Hematopoietic multipotent progenitor cell treated with erythropoietin and hydrocortisone succinate and interleukin-3 and kit ligand, for 8 days (in vitro differentiated cells): ENCODE data around the gene SLC27A1.
"Not testable (repeated sequence)": the region's sequence is repeated elsewhere in the genome, so short reads cannot be mapped to it uniquely, and the experiment has no call there.

ENCODE experiments used
- DNase-seq: peaks from one replicate; pipeline ENCODE4 v3.0.0-alpha.2; 2015

SLC27A1 gene

DNA sequence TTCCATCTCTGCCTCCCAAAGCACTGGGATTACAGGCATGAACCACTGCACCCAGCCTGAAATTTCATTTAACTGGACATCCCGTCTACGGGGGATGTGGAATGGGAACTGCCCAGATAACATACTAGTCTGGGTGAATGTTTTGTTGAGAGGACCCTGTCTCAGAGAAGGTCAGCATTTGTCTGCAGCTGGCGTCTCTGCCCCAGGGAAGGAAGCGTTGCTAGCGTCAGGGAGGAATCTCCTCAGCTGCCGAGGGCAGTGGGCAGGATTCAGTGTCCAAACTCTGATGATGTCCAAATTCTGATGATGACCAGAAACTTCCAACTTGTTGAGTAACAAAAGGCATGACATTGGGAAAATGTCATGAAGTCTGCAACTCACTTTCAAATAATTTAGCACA is 12.7 kb upstream of the SLC27A1 start:
- DNase-seq, result no peak

DNA sequence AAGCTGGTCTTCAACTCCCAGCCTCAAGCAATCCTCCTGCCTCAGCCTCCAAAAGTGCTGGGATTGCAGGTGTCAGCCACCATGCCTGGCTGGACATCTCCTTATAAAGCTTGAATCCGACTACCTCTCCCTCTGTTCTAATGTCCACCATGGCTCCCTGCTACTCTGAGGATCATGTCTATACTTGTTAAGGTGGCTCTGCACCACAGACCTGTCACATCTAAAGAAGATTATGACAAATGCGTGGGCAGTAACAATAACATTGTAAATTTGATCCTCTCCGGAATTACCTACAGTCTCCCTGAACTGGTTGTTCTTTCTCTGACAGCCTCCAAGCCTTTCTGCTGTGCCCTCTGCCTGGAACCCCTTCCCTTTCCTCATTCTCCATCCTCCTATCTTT is 11.4 kb upstream of the SLC27A1 start:
- DNase-seq, result no peak

DNA sequence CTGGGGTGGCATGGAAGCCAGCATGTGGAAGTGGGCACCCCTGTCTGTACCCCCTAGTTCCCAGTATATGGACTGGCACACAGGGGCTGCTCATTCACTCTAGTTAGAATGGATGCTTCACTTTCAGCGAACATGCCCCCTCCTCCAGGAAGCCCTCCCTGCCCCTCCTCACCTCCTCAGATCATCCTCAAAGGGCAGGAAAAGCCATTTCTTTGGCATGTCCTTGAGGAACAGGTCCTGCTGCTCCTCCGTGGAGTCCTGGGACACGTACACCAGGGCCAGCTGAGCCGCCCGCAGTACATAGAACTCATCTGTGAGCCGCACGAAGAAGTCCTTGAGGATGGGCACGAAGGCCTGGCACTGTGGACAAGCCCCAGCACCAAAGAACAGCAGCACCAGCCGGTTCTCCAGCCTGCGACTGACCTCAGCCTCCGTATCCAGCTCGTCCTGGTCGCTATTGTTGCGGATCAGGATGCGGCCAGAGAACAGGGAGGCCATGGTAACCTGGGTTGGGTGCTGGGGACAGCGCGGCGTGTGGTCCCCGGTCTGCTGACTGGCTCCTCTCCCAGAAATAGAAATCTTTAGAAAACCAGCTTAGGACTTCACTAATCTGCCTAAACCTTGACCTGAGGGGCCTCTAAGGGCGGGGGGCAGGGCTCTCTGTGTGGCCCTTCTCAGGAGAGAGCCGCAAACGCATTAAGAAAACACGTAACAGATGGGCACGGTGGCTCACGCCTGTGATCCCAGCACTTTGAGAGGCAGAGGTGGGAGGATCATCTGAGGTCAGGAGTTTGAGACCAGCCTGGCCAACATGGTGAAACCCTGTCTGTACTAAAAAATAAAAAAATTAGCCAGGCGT is 9.7 kb upstream of the SLC27A1 start, which contains the start of gene NXNL1:
Gene NXNL1 (minus strand): TSS at position 555 of the 859 bp plus-strand sequence. CDS start 57 bp downstream, at position 498.
- DNase-seq, result no peak

DNA sequence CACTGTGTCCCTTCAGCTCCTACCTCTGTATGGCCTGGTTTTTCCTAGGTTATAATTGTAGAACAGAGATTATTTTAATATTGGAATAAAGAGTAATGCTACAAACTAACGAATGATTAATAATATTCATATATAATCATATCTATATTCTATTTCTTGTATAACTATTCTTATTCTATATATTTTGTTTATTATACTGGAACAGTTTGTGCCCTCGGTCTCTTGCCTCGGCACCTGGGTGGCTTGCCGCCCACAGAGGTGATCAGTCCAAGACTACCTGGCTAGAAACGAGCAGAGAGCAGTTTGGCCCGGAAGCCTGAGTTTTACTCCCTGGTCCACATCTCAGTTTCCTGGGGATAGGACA is 3.9 kb upstream of the SLC27A1 start:
- no peak for DNase-seq

DNA sequence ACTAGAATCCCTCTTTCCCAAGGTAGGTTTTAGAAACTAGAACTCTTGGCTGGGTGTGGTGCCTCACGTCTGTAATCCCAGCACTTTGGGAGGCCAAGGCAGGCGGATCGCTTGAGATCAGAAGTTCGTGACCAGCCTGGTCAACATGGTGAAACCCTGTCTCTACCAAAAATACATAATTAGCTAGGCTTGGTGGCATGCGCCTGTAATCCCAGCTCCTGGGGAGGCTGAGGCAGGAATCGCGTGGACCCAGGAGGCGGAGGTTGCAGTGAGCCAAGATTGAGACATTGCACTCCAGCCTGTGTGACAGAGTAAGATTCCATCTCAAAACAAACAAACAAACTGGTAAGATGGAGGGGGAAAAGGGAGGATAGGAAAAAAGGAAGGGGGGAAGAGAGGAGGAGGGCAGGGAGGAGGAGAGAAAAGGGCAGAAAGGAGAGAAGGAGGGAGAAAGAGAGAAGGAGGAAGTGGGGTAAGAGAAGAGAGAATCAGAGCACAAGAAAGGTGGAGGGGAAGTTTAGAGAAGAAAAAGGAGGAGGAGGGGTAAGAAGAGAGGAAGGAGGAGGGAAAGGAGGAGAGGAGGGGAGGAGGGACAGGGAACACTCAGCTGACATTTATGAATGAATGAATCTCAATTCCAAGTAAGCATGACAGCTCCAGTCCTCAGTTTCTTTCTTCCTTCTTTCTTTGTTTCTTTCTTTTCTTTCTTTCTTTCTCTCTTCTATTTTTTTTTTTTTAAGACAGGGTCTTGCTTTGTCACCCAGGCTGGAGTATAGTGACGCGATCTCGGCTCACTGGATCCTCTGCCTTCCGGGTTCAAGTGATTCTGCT is 2.6 kb upstream of the SLC27A1 start:
- no peak for DNase-seq

DNA sequence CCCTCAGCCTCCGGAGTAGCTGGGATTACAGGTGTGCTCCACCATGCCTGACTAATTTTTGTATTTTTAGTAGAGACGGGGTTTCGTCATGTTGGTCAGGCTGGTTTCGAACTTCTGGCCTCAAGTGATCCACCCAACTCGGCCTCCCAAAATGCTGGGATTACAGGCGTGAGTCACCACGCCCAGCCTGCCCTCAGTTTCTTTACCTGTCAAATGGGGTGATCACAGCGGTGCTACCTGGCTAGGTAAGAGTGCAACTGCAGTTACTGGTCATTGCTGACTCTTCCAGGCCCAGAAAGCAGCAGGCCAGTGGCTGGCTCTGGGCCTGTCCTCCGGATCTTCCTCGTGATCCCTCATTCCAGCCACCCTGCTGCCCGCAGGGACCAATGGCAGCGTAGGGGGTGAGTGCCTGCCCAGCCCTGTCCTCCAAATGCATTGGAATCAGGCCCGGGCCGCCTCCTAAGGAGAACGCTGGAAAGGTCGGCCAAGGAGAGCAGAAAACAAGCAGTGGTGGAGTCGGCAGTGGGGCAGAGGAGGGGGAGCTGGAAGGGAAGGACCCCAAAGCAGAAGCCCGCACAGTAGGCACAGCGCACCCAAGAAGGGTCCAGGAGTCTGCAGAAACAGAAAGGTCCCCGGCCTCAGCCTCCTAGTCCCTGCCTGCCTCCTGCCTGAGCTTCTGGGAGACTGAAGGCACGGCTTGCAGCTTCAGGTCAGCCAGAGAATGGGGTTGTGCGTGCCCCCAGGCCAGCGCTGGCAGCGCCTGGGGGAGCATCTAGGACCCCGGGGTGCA is 1.8 kb upstream of the SLC27A1 start:
- no peak for DNase-seq

DNA sequence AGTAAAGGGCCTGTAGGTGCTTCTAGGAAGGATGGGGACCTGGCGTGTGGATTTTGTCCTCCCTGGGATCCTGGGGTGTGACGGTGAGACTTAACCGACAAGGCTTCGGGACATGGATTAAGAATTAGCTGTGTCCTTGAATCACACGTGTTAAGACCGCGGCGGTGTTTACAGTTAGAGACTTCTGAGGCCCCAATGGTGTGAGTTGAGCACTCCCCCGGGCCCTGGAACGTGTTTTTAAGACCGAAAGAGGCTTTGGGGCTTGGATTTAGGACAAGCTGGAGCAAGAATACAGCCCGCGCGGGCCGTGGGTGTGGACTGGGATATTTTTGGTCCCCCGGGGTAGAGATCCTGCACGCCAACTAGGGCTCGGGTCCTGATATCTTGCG is 1.2 kb upstream of the SLC27A1 start:
- DNase-seq, result no peak

DNA sequence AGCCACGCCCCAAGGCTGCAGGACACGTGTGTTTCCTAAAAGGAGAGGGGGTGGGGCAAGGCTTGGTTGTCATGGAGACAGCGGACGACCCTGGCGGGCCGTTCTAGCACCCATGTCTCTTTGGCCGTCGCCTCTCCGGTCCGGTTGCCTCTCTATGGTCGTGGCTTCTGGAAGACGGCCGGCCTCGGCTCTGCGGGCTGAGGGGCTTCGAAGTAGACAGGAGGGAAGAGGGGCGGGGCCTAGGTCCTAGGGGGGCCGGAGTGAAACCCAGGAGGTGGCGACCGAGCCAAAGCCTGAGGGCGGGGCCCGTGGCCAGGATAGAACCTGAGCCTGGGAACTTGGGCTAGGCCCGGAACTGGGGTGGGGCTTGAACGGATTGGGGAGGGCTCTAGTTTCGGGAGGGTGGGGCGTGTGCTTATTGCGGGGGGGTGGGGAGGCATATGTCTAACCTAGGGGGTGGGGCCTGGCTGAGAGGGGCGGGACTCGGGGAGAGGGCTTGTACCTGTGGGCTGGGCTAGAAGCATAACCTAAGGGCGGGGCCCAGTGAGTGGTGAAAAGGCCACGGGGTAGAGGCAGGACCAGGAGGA is 750 bp upstream of the SLC27A1 start:
- peak; percentile 94 for DNase-seq

DNA sequence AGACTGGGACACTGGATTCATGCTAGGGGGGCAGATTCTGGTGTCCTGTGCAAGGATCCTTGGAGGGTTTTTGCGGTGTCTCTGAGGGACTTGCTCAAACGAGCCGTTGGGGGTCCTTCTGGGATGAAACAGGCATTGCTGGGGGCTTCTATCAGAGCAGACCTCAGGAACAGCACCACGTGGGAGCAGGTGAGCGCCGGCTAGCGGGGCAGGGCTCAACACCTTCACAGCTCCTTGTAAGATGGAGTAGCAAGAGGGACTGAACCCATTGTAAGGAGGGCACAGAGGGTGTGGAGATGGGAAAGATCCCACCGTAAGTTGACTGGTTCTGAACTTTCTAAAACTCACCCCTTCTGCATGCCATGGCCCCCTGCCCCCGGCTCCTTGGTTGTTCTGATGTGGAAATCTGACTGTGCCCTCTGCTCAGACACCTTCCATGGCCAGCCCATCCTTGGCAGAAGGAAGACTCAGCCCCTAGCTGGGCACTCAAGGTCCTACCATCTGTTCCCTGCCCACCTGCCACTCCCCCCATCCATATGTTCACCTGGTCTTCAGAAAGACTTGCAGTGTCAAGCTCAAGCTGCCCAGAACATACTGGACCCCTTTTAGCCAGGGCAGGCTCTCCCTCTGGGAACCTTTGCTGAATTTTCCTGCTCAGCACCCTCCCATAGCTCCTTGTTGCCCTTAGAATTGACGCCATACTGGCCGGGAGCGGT is 1.2 kb downstream of the SLC27A1 start:
- DNase-seq, result no peak

DNA sequence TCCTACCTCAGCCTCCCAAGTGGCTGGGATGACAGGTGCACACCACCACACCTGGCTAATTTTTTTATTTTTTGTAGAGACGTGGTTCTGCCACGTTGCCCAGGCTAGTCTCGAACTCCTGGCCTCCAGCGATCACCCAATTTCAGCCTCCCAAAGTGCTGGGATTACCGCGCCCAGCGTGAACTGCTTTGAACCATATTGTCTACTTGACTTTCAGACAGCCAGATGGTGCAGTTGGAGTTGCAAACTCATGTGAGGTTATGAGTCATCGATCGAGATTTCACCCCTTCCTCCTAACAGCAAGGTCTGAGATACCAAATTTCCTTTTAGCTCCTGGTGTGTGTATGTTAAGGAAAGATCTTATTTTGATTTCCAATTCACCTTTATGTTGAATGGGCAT is 2.7 kb downstream of the SLC27A1 start:
- peak; percentile 51 for DNase-seq

DNA sequence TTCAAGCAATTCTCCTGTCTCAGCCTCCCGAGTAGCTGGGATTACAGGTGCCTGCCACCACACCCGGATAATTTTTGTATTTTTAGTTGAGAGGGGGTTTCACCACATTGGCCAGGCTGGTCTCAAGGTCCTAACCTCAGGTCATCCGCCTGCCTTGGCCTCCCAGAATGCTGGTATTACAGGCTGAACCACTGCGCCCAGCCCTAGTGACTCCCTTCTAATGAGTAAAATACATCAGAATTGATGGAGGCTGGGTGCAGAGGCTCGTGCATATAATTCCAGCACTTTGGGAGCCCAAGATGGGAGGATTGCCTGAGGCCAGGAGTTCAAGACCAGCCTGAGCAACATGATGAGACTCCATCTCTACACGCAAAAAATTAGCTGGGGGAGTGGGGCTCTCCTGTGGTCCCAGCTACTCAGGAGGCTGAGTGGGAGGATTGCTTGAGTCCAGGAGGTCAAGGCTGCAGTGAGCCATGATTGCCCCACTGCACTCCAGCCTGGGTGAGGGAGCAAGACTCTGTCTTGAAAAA is 4.8 kb downstream of the SLC27A1 start:
- not testable (repeated sequence) for DNase-seq

DNA sequence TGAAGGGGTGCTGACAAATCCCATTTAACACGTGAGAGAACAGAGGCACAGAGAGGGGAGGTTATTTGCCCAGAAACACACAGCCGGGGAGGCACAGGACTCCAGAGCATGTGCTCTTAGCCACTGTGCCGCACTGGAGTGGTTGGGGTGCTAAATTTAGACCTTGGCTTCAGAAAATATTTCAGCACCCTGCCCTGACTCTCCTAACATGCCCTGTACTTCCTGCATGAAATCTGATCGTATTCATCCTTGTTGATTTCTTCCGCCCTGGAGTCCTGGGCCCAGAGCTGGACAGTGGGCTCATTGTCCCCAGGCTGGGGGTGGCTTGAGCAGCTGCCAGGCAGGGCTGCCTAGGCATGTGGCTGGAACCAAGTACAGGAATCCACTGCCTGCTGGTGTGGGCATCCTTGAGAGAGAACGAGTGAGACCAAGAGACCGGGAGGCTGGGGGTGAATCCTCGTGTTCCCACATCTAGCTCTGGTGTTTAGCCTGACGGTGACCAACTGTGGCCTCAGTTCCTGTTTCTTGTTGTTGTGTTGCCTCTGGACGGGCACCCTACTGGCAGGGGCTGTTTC is 5.3 kb downstream of the SLC27A1 start:
- no peak for DNase-seq

DNA sequence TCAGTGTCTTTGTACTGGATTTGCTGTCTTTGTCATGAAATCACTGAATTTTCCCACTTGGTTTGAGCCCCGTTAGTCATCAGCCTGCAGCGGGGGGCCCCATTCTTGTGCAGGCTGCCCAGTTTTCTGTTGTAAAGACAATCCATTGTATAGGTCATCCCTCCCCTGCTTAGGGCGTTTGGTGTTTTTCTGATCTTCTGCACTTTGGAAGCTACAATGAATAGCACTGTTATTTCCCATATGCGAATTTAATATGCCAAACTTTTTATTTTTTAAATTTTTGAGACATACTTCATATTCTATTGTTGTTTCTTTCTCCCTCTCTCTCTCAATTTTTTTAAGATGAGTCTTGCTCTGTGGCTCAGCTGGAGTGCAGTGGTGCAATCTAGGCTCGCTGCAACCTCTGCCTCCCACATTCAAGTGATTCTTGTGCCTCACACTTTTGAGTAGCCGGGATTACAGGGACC is 9.0 kb downstream of the SLC27A1 start:
- no peak for DNase-seq

DNA sequence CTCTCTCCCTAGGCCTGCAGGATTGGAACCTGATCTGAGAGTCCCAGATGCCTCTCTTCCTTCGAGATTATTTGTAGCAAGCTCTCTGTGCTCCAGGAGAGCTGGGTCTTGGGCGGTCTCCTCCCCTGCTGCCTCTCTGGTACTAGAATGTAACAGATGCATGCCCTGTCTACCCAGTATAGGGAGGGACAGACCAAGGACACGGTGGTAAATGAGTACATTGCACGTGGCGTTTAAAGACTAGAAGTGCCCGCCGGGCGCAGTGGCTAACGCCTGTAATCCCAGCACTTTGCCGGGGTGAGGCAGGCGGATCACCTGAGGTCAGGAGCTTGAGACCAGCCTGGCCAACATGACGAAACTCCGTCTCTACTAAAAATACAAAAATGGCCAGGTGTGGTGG is 11.7 kb downstream of the SLC27A1 start:
- DNase-seq, result no peak

DNA sequence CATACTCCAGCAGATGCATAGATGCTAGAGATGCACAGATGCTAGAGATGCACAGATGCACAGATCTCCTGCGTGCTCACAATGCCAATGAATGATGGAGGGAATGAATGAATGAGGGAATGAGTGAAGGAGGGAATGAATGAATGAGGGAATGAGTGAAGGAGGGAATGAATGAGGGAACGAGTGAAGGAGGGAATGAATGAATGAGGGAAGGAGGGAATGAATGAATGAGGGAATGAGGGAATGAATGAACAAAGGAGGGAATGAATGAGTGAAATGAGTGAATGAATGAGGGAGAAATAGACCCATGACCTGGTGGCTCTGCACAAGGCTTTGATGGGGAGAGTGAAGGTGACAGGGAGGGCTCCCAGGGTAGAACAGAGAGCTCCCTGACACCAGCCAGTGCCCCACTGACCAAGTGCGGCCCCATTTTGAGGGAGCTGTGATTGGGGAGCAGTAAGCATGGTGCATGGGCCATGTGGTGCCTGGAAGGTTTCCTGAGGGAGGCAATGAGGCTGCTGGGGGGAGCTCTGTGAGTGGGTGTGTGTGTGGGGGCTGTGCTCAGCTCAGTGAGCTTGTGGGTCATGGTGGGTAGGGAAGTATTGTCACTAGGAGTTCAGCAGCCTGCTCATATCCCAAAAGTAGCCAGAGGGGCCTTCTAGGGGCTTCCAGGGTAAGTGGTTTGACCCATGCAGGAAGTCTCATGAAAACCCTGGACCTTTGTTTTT is 12.7 kb downstream of the SLC27A1 start:
- no peak for DNase-seq

DNA sequence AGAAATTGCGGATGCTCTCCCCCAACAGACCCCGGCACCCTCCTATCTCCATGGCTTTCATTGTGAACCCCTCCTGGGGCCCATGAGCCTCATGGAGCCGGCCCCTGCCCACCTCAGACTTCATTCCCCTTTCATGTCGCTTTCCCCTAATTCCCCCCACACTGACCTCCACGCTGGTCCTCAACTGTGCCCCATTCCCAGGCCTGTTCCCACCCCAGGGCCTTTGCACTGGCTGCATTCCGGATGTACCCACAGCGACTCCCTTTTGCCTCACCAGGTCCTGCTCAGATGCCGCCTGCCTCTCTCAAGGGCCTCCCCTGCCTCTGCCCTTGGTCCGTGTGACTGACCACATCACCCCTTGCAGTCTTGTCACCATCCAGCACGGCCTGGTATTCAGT is 13.3 kb downstream of the SLC27A1 start:
- no peak for DNase-seq

DNA sequence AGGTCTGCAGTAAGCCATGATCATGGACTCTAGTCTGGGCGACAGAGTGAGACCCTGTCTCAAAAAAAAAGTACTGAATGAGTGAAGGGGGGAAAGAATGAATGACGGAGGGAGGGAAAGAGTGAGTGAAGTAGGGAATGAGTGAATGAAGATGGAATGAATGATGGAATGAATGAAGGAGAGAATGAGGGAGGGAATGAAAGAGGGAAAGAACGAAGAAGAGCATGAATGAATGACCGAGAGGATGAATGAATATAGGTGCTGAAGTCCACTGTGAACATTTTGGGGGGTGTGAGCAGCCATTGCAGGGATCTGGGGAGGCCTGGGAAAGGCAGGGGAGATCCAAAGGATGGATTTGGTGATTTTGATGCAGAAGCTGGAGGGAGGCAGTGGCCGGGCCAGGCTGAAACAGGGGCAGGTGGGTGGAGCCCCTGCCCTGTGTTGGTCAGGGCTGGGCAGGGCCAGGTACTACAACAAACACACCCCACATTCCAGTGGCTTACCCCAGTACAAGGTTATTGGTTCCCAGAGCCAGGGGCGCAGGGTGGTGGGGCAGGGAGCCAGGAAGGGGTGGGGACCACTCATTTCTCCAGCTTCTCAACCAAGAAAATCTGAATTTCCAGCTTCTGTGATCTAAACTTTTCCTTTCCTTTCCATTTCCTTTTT is 14.3 kb downstream of the SLC27A1 start:
- DNase-seq, result no peak

DNA sequence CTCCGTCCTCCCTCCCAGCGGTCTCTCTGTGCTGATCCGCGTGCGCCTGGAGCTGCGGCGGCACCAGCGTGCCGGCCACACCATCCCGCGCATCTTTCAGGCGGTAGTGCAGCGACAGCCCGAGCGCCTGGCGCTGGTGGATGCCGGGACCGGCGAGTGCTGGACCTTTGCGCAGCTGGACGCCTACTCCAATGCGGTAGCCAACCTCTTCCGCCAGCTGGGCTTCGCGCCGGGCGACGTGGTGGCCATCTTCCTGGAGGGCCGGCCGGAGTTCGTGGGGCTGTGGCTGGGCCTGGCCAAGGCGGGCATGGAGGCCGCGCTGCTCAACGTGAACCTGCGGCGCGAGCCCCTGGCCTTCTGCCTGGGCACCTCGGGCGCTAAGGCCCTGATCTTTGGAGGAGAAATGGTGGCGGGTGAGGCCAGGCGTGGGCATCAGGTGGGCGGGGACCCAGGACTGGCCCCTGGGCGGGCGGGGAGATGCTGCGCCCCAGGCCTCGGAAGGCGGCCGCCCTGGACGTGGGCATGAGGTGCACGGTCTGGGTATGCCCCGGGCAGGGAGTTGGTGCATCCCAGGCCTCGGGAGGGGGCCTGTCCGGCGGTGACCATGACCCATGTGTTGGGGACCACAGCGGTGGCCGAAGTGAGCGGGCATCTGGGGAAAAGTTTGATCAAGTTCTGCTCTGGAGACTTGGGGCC is 16.4 kb downstream of the SLC27A1 start:
- DNase-seq, result no peak
